GM19395 (cell line): Measurements from ENCODE around the gene VIPR2.

Experiments
- ATAC-seq: cut with Tn5 transposase; IDR thresholded peaks from one replicate; pipeline ENCODE4 v1.9.1; 2021; ENCODE audit warnings: mild to moderate bottlenecking, moderate library complexity; ENCODE audit not compliant: unreplicated experiment

VIPR2 gene

GRCh38 chr7:159068893-159069448 lies 75.7 kb downstream of the VIPR2 start:
- ATAC-seq, result no peak

- ATAC-seq, result no peak
Measured at GRCh38 chr7:159068488-159068811, 76.2 kb downstream of the VIPR2 start.

- ATAC-seq, result no peak
Measured at GRCh38 chr7:159067576-159068487, 76.8 kb downstream of the VIPR2 start.

- ATAC-seq, result no peak
Measured at GRCh38 chr7:159066816-159067575, 77.7 kb downstream of the VIPR2 start.

GRCh38 chr7:159065852-159066480 lies 78.7 kb downstream of the VIPR2 start:
- ATAC-seq, result no peak

GRCh38 chr7:159064816-159065510 lies 79.7 kb downstream of the VIPR2 start:
- no peak for ATAC-seq

GRCh38 chr7:159064121-159064815 lies 80.4 kb downstream of the VIPR2 start:
- no peak for ATAC-seq

- no peak for ATAC-seq
Measured at GRCh38 chr7:159063046-159063840, 81.4 kb downstream of the VIPR2 start.

GRCh38 chr7:159062569-159062968 lies 82.1 kb downstream of the VIPR2 start:
- no peak for ATAC-seq

- ATAC-seq, result no peak
Measured at GRCh38 chr7:159061674-159062212, 82.9 kb downstream of the VIPR2 start.

- no peak for ATAC-seq
Measured at GRCh38 chr7:159061209-159061608, 83.5 kb downstream of the VIPR2 start.

GRCh38 chr7:159060440-159060839 lies 84.2 kb downstream of the VIPR2 start:
- ATAC-seq, result no peak

- ATAC-seq, result no peak
Measured at GRCh38 chr7:159059629-159060028, 85.0 kb downstream of the VIPR2 start.

GRCh38 chr7:159057647-159058046 lies 87.0 kb downstream of the VIPR2 start:
- no peak for ATAC-seq

- ATAC-seq, result no peak
Measured at GRCh38 chr7:159056737-159057136, 87.9 kb downstream of the VIPR2 start.

- peak; percentile 56 for ATAC-seq
Measured at GRCh38 chr7:159051916-159052315, 92.8 kb downstream of the VIPR2 start.

GRCh38 chr7:159050704-159051103 lies 94.0 kb downstream of the VIPR2 start:
- ATAC-seq, result no peak

GRCh38 chr7:159049266-159050025 lies 95.2 kb downstream of the VIPR2 start:
- ATAC-seq, result no peak
